Right forelimb (tissue), 1 donor: ENCODE results near the gene PRSS16.
"Not testable (repeated sequence)": the region's sequence is repeated elsewhere in the genome, so short reads cannot be mapped to it uniquely, and the experiment has no call there.

ENCODE experiments used
- DNase-seq: peaks from one replicate; pipeline ENCODE4 v3.0.0-alpha.2; 2018

The PRSS16 gene

DNA sequence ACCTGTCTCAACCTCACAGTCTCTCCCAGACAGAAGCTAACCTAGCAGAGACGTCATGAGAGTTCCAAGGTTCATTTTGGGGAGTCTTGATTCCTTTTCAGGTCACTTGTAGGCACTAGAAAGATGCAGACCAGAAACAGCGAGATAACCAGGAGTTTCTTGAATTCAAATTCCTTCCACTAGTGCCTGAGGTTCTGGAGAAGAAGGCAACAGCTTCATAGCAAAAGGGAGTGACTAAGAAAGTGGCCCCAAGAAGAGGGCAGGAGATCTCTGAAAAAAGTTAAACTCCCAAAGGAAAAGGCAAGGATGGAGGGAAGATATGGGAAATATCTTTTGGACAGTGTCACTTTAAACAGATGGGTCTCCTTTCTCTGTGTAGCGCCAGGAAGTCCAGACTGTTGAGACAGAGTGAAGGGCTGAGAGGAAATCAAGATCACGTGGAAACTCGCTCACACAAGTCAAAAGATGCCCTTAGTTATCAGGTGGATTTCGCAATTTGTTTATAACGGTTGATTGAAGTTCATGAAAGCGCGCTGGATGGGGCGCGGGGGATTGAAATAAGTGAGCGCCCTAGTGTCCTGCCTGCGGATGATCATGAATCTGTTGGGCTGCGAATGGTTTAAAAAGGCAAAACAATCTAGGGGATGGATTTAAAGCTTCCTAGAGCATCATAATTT, 4.8 kb upstream of the PRSS16 start:
- DNase-seq: no peak

DNA sequence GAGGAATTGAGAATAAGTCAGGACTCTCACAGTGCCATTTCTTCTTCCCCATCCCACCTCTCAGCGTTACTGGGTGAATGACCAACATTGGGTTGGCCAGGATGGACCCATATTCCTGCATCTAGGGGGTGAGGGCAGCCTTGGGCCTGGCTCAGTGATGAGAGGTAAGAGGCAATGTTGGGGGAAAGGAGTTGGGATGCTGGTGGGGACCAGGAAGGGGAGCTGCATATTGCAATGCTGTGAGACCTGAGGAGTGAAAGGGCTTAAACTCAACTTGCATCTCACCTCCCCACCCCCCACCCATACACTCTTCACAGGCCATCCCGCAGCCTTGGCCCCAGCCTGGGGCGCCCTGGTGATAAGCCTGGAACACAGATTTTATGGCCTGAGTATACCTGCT, 1.3 kb downstream of the PRSS16 start:
- DNase-seq: no peak

DNA sequence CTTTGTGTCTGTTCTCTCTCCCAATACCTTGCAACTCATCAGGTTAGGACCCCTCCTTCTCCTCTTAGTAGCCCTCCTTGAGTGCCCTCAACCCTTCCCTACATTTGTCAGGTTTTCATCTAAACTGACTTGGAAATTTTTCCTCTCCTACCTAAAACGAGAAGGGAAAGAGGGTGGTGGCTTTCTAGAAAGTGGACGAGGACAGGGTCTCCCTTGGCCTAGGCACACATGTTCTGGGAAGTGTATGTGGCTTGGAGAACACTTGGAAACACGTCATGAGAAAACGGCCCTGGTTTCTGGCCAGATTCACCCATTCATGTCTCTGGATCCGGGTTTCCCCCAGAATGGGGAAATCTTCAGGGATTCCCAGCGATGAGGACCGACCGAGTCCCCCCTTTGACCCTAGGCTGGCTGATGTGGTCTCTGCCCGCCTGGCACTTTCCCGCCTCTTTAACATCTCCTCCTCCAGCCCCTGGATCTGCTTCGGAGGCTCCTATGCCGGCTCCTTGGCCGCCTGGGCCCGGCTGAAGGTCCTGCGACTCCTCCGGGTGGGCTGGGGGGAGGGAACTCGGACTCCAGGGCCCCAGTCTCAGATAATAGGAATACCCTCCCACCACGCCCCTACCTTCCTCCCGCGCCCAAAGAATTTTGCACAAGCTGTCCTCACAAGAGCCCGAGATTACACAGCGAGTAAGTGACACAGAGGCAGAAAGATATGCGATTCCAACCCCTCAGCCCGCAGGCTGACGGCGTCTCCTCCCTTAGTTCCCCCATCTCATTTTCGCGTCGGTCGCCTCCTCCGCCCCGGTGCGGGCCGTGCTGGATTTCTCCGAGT, 3.0 kb downstream of the PRSS16 start:
- DNase-seq: no peak

- DNase-seq: no peak
These were observed 3.7 kb downstream of the PRSS16 start for GRCh38 chr6:27251112-27251605.

DNA sequence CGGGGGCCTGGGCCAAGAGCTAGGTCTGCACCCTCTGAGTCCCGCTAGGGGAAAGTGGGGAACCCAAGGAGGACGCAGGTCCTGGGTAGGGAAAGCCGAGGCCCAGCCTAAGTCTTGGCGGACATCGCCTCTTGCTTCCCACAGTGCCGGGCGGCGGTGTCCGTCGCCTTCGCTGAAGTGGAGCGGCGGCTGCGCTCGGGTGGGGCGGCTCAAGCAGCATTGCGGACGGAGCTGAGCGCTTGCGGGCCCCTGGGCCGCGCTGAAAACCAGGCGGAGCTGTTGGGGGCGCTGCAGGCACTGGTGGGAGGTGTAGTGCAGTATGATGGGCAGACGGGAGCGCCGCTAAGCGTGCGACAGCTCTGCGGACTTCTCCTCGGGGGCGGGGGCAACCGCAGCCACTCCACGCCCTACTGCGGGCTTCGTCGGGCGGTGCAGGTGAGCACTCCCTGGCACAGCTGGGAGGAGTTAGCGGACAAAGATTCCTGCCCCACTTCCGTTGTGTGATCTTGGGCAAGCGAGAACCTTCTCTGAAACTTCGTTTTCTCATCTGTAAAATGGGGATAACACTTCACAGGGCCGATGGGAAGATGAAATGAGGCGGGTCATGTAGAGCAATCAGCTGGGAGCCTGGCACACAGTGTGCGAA, 4.2 kb downstream of the PRSS16 start:
- DNase-seq: no peak

DNA sequence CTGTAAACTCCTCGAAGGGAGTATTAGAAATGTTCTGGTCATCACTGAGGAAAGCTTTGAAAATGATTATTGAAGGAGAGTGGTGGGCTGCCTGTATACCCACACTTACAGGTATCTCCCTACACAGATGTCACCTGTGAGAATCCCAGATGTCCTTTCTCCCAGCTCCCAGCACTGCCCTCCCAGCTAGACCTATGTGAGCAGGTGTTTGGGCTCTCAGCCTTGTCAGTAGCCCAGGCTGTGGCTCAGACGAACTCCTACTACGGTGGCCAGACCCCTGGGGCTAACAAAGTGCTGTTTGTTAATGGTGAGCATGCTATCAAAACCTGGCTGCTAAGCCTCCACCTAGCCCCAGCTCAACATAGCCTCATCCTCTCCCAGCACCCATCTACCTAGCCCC, 7.1 kb downstream of the PRSS16 start:
- no peak for DNase-seq

DNA sequence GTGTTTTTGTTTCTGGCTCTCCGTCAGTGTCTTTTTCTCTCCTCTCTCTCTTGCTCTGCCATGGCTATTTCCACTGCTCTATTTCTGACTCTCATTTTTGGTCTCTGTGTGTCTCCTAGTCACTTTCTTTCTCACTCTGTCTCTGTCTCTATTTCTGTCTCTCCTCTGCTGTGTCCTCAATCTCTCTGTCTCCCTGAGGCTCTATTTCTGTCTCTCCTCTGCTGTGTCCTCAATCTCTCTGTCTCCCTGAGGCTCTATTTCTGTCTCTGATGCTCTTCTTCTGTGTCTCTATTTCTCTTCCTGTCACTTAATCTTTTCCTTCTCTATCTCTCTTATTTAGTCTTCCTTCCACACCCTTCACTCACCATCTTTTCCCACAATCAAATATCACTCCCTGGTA, 8.4 kb downstream of the PRSS16 start:
- no peak for DNase-seq

- no peak for DNase-seq
These were observed 12.9 kb downstream of the PRSS16 start for GRCh38 chr6:27260369-27260768.

DNA sequence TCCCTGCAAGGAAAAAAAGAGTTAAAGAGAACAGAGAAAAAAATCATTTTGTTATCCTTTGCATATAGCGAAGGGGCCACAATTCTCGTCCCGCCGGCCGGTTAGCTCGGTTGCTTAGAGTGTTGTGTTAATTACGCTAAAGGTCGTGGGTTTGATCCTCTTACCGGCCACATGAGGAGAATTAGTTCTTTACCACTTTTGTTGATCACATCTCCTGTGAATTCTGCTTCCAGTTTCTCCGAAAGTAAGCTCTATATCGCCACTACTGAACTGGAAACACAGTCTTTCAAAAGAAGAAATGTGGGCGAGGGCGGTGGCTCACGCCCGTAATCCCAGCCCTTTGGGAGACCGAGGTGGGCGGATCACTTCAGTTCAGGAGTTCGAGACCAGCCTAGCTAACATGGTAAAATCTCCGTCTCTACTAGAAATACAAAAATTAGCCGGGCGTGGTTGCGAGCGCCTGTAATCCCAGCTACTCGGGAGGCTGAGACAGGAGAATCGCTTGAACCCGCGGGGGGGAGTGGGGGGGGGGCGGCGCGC, 13.4 kb downstream of the PRSS16 start:
- no peak for DNase-seq

- no peak for DNase-seq
These were observed 16.4 kb downstream of the PRSS16 start for GRCh38 chr6:27263886-27264285.

DNA sequence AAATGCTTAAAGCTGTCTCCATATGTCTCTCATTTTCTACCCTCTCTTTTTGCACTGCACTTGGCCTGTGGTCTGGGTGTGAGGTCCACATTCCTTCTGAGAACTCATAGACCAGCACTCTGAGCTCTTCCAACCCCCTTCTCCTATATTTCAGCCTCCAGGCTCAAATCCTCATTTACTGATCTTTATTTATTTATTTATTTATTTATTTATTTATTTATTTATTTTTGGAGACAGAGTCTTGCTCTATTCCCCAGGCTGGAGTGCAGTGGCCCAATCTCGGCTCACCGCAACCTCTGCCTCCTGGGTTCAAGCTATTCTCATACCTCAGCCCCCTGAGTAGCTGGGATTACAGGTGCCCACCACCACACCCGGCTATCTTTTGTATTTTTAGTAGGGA, 19.5 kb downstream of the PRSS16 start:
- DNase-seq: not testable (repeated sequence)

- no peak for DNase-seq
These were observed 20.4 kb downstream of the PRSS16 start for GRCh38 chr6:27267857-27268434.

DNA sequence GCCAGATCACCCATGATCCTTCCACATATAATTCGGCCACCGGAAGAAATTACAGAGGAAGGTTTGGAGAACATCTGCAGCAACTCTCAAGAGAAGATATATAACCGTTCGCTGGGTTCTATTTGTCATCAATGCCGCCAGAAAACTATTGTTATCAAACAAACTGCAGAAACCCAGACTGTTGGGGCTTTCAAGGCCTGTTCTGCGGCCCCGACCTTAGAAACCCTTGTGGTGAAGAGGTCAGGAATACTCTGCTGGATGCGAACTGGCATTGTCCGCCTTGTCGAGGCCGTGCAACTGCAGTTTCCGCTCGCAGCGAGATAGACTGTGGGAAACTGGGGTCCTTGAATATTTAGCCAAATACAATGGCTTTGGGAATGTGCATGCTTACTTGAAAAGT, 21.3 kb downstream of the PRSS16 start:
- no peak for DNase-seq

DNA sequence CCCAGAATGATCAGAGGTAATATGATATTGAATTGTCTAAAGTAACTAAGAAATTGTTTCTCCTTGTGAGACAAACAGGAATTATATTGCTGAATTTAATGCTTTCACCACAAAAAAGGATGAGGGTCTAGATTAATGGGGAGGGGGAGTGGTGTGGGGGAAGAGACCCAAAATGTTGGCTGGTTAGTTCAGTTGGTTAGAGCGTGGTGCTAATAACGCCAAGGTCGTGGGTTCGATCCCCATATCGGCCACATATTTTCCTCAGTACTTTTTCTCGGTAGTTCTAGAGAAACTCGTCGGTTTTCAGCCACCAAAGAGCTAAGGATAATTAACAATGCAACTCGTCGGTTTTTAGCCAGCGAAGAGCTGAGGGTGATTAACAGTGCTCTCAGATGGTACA, 26.3 kb downstream of the PRSS16 start:
- no peak for DNase-seq

GRCh38 chr6:27275025-27275956, 27.8 kb downstream of the PRSS16 start:
- DNase-seq: no peak

- DNase-seq: no peak
These were observed 32.1 kb downstream of the PRSS16 start for GRCh38 chr6:27279513-27280063.

DNA sequence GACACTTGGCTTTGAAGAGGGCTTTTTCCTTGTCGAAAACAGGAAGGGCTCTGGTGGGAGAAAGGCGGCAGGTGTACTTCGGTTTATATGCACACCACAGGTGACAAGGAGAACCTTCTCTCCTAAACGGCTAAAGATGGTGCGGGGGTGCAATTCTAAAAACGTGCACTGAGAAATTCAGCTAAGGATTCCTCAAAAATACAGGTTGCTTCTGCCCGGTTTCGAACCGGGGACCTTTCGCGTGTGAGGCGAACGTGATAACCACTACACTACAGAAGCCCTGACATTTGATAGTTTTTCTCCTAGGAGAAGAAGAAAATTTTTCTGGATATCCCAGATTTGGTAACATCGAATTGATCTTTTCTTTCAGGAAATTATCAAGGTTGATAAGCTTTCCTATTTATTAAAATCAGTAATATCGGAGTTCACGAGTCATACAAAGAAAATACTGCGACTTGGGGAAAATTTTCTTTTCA, 32.6 kb downstream of the PRSS16 start:
- no peak for DNase-seq

DNA sequence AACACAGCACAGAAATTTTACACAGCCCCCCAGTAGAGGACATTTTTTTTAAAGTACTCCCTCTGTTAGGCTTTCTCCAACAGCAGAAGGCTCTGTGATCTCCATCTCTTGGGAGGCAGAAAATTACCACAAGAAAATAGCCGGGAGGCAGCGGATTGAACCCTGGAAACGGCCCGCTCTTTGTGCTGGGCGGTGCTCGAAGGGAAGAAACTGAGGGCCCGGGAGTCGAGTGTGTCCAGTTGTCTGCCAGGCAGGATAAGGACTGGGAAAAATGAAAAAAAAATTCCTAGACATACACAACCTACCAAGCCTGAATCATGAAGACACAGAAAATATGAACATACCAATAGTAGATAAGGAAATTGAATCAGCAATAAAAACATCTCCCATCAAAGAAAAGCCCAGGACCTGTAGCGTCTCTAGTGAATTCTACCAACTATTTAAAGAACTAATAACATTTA, 33.1 kb downstream of the PRSS16 start:
- no peak for DNase-seq

- DNase-seq: no peak
These were observed 33.6 kb downstream of the PRSS16 start for GRCh38 chr6:27281105-27281539.

- no peak for DNase-seq
These were observed 34.1 kb downstream of the PRSS16 start for GRCh38 chr6:27281569-27281968.

DNA sequence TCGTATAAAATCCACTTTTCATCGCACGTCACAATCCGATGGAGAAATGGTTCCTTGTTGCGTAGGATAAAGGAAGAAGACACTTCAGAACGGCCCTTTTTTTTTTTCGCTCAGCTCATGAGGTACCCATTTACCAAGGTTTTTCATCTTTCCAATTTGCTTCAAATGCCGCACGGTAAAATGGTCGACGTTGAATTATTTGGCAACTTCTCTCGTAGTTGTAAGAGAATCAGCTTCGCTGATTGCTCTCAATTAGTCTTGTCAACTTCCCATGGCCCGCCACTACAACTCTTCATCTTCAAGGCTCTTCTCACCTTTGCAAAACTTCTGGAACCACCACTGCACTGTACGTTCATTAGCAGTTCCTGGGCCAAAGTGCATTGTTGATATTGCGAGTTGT, 35.8 kb downstream of the PRSS16 start:
- no peak for DNase-seq
